Kidney epithelial cell (primary cell): ENCODE data around the gene CSNK1G2. TPM values are rescaled to one million over a fixed set of nuclear protein-coding genes. Genes with fewer than 3 reads are reported as not detected.

Experiments used
- DNase-seq: peaks from one replicate; pipeline ENCODE4 v3.0.0-alpha.2; 2010; ENCODE audit warnings: low read depth
- H3K27me3 ChIP-seq: 2 replicates; pipeline ENCODE4 v1.6.0; 2011; ENCODE audit warnings: low read length; ENCODE audit not compliant: control insufficient read depth, insufficient read depth
- H3K36me3 ChIP-seq: 2 replicates; pipeline ENCODE4 v1.5.1; 2011; ENCODE audit warnings: low read length; ENCODE audit not compliant: control insufficient read depth, insufficient read depth
- H3K4me3 ChIP-seq: 2 replicates; pipeline ENCODE4 v1.5.1; 2011; ENCODE audit warnings: low read depth, mild to moderate bottlenecking, control low read depth, low read length
- CTCF ChIP-seq: IDR thresholded peaks from 2 replicates; pipeline ENCODE4 v1.5.1; 2011; ENCODE audit warnings: mild to moderate bottlenecking, moderate library complexity, low read length, control low read depth, inconsistent platforms; ENCODE audit not compliant: insufficient read depth, poor library complexity, severe bottlenecking
- total RNA-seq: library from RNA; depleted of rRNA; stranded (reverse); fragments of >200 nt; gene quantifications from 2 replicates; pipeline ENCODE4 v1.2.3, GENCODE V29; 2015

Gene CSNK1G2
- total RNA-seq, 1 donor from 2014 or later: 105 TPM

GRCh38 chr19:1980091-1980808 lies 39.3 kb downstream of the CSNK1G2 start:
- peaks cover 2% of the 10 kb centered on the region for H3K36me3 ChIP-seq
- DNase-seq: no peak
- TF ChIP-seq CTCF: no peak
- no peaks in the 10 kb centered on the region for H3K27me3 ChIP-seq
- H3K4me3 ChIP-seq: no peak overlapping the region

GRCh38 chr19:1980809-1981181 lies 39.8 kb downstream of the CSNK1G2 start:
- no peak overlapping the region for H3K4me3 ChIP-seq
- no peak for DNase-seq
- no peak for TF ChIP-seq CTCF
- H3K27me3 ChIP-seq: no peaks in the 10 kb centered on the region
- H3K36me3 ChIP-seq: peaks cover 1% of the 10 kb centered on the region

GRCh38 chr19:1981253-1981652 lies 40.3 kb downstream of the CSNK1G2 start:
- peaks cover 1% of the 10 kb centered on the region for H3K36me3 ChIP-seq
- no peak for TF ChIP-seq CTCF
- DNase-seq: no peak
- no peak overlapping the region for H3K4me3 ChIP-seq
- H3K27me3 ChIP-seq: no peaks in the 10 kb centered on the region

- Histone ChIP-seq H3K4me3 (no peak overlapping the region), H3K27me3 (no peaks in the 10 kb centered on the region), H3K36me3 (peaks cover 4% of the 10 kb centered on the region)
- no peak for DNase-seq
- TF ChIP-seq CTCF: no peak
Measured at GRCh38 chr19:1984357-1984756, 43.4 kb downstream of the CSNK1G2 start.

GRCh38 chr19:1985588-1986356 lies 44.8 kb downstream of the CSNK1G2 start:
- H3K36me3 ChIP-seq: peaks cover 4% of the 10 kb centered on the region
- no peak for DNase-seq

More at GRCh38 chr19:1985588-1986356, 44.8 kb downstream of the CSNK1G2 start:
- Histone ChIP-seq H3K4me3 (no peak overlapping the region), H3K27me3 (no peaks in the 10 kb centered on the region)
- TF ChIP-seq CTCF: no peak
